ENCODE results near the gene ADPGK.
"Not testable (repeated sequence)": the region's sequence is repeated elsewhere in the genome, so short reads cannot be mapped to it uniquely, and the experiment has no call there.

The ADPGK gene

DNA sequence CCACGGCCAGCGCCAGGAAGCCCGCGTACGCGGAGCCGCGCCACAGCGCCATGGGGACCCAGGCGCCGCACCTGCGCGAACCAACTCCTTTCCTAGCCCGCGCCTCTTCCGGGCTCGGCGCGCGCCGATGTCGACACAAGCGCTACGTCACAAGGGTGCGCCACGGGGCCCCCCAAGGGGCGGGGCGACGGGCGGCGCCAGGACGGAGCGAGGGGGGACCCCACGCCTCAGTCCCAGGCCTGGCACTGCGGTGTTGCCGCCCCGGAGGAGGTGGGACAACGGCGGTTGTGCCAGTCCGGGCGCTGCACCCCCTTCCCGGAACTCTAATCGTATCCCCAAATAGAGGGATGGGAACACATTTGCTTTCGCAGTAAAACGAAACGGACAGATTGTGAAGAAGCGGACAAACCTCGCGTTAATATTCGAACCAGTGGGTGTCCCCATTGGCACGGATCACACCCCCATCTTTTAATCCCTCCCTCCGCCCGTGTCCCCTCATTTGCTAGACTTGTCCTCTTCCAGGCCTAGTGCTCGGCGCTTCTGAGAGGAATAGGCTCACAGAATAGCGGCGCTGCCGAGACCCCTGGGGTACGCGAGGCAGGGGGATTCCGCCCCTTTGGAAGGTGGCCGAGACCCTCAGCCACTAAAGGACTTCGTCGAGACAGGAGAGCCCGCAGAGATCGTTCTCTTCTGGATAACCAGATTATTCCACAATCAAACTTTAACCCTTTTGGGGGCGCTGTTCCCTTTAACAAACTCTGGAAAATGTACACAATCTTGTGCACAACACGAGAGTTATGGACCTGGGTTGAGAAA lies at the start of gene ADPGK:
Gene ADPGK, minus strand, starts transcription at position 119 of the 816 bp plus-strand sequence. Its CDS starts 67 bp downstream, at position 52.
- peak within 1 kb of the TSS; percentile 75 for H3K27ac ChIP-seq
- peak; percentile 60 for DNase-seq (ENCODE audit: low read depth, low spot score)

DNA sequence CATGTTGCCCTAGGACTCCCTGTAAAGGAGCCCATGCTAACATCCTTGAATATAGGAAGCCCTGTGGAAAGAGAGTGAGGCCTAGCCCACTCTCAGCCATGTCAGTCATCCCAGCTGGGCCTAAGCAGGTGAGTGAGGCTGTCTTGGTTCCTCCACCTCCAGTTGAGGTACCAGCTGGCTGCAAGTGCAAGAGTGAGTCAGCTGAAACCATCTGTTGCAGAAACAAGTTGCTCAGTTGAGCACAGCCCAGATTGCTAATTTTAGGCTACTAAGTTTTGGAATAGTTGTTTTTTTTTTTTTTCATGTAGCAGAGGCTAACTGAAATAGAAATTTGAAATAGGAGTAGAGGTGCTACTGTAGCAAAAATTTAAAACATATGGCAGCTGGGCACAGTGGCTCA lies 43.7 kb upstream of the ADPGK start:
- no peak overlapping the region for H3K27ac ChIP-seq
- no peak for DNase-seq (ENCODE audit: low read depth, low spot score)

DNA sequence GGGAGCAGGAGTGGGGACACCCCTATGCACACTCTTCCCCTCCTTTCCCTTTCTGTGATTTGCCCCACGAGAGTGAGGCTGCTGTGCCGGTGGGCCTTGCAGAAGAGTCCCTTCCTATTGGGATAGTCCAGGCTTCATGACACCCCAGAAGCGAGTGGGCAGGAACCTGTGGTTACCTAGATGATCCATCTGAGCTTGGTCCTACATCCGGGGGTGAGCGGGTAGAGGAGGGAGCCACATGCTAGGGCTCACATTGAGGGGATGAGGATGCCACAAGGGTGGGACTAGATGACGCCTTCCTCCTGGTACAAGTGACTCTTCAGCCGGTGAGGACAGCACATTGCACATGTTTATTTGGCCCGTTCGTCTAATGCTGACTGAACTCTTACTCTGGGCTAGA lies 43.1 kb upstream of the ADPGK start:
- no peak overlapping the region for H3K27ac ChIP-seq
- DNase-seq (ENCODE audit: low read depth, low spot score) = no peak

DNA sequence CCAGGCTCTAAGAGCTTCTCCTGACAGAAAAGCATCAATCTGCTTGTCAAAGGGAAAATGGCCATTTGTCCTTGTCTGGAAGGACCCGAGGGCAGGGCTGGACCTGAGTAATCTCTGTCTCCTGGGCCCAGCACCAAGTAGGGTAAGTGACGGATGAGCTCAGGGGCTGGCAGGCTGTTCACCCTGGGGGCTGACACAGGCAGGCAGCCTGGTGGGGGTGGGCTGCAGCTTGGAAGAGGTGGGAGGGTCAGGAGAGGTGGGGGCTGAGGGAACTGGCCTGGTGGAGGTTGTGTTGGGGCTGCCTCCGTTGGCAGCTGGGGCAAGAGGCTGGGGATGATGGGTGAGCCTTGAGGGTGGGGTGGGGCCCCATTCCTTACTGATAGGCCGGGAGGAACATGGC lies 42.3 kb upstream of the ADPGK start:
- H3K27ac ChIP-seq = no peak overlapping the region
- no peak for DNase-seq (ENCODE audit: low read depth, low spot score)

DNA sequence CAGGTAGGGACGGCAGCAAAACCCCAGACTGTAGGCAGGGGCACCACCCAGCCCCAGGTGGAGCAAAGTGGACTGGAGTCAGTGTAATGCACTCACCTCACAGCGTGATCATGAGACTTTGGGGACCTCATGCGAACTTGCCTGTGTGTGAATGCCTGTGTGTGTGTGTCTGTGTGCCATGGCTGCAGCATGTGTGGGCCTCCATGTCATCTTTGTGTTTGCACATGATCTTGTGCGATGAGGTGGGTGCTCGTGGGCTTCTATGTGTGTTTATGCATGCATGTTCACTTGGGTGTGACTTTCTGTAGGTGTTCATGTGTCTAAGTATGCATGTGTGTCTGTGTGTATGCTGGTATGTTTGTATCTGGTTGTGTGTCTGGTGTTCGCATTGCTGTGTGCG lies 41.2 kb upstream of the ADPGK start:
- no peak overlapping the region for H3K27ac ChIP-seq
- no peak for DNase-seq (ENCODE audit: low read depth, low spot score)

DNA sequence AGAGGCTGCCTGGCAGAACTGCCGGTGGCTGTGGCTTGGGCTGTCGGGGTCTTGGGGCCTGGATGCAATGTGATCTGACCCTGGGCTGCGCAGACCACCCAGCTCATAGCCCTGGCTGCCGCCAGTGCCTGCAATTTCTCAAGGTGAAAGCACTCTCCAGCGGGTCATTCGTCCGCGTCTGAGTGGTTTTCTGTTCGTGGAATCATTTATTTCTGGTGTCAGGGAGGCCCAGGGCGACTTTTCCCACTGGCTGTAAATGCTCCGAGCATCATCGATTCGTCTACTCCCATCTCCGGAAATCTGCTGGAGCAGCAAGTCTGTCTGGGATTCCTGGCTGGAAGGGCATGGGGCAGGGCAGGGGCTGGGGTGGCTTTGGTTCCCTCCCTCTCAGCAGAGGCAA lies 40.6 kb upstream of the ADPGK start:
- no peak for DNase-seq (ENCODE audit: low read depth, low spot score)
- no peak overlapping the region for H3K27ac ChIP-seq

DNA sequence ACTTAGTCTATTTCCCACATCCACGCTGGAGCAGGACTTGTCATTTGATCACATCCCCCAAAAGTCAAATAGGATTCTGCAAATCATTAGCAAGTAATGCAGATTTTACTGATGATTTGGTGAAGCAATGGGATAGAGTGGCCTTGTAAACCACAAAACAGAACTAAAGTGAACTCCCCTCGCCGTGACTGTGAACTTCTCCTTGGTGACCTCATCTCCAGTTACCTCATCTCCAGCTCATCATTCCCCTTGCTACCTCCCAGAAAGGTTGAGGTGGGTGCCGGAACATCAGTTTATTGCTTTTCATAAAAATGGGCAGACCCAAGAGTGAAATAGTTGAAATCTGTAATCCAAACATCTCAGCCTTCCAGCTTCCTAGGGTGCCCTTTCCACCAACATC lies 36.7 kb upstream of the ADPGK start:
- H3K27ac ChIP-seq = no peak overlapping the region
- DNase-seq (ENCODE audit: low read depth, low spot score) = no peak

DNA sequence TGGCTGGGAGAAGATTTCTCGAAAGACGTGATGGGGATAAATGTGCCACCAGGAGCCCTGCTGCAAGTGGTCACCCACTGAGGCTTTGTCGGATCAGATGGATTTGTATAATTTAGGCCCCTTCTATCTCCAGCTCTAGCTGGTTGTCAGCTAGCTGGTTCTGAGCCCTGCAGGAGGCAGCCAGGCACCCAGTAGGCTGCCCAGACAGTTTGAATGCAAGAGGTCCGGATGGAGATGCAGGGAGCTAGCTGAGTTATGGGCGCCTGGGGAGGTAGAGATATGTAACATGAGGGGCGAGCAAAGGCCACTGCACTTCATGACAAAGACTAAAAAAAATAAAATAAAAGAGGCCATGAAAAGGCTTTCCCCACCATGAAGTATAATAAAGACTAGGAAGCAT lies 35.1 kb upstream of the ADPGK start:
- no peak for DNase-seq (ENCODE audit: low read depth, low spot score)
- H3K27ac ChIP-seq = no peak overlapping the region

DNA sequence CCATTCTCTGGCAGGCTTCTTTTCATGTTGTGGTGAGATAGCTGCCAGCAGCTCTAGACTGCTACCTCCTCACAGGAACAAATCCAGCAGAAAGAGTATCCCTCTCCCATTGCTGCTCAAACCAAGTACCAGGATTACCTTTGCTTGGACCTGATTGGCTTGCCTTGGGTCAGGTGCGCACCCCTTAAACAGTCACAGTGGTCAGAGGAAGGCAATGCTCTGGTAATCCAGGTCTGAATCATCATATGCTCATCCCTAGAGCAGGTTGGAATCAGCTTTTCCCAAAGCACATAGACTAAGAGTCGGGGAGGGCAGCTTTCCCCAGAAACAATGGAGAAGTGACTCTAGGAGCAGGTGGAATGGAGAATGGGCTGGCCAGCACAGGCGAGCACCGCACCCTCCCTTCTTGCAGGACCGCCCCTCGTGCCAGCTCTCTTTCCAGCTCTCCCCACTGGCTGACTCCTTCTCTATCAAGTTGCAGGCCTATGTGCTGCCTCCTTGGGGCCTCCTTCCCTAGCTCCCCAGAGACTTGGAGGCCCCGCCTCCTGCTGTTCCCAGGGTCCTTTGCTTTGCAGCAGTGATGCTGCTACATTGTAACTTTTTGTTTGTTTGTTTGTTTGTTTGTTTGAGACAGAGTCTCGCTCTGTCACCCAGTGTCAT lies 29.9 kb upstream of the ADPGK start:
- DNase-seq (ENCODE audit: low read depth, low spot score) = no peak
- H3K27ac ChIP-seq = no peak overlapping the region

DNA sequence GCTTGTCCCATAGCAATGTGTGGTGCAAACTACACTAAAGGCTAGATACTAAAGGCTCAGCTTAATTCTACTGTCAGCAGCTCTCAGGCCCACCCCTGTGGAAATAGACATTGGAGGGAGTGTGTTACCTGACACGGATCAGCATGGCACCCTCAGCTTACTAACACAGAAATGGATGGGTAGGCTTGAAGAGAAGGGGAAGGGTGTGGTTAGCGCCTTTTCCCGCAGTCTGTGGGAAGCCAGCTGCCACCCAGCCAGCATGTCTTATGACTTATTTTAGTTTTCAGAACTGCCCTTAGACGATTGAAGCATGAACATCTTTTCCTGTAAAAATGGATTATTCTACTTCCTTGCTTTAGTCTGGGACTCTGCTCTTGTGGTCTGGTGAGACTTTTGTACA lies 25.8 kb upstream of the ADPGK start:
- H3K27ac ChIP-seq = no peak overlapping the region
- DNase-seq (ENCODE audit: low read depth, low spot score) = no peak

DNA sequence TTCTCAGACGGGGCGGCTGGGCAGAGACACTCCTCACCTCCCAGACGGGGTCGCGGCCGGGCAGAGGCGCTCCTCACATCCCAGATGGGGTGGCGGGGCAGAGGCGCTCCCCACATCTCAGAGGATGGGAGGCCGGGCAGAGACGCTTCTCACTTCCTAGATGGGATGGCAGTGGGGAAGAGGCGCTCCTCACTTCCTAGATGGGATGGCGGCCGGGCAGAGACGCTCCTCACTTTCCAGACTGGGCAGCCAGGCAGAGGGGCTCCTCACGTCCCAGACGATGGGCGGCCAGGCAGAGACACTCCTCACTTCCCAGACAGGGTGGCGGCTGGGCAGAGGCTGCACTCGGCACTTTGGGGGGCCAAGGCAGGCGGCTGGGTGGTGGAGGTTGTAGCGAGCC lies 23.8 kb upstream of the ADPGK start:
- not testable (repeated sequence) for H3K27ac ChIP-seq; DNase-seq (ENCODE audit: low read depth, low spot score)

DNA sequence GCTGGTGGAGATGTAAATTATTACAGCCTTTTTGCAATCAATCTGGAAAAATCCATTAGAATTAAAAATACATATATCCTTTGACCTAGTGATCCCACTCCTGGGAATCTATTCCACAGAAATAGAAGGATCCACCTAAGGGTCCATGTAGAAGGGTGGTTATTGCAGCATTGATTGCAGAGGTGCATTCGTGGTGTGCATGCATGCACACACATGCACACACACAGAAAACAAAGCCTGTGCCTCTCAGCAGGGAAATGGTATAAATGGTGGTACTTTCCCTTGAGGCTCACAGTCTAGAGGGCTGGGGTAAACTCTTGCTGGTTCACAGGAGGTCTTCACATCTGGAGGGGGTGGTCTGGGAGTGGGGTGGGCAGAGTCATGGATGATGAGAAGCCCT lies 19.4 kb upstream of the ADPGK start:
- no peak for DNase-seq (ENCODE audit: low read depth, low spot score)
- no peak overlapping the region for H3K27ac ChIP-seq

DNA sequence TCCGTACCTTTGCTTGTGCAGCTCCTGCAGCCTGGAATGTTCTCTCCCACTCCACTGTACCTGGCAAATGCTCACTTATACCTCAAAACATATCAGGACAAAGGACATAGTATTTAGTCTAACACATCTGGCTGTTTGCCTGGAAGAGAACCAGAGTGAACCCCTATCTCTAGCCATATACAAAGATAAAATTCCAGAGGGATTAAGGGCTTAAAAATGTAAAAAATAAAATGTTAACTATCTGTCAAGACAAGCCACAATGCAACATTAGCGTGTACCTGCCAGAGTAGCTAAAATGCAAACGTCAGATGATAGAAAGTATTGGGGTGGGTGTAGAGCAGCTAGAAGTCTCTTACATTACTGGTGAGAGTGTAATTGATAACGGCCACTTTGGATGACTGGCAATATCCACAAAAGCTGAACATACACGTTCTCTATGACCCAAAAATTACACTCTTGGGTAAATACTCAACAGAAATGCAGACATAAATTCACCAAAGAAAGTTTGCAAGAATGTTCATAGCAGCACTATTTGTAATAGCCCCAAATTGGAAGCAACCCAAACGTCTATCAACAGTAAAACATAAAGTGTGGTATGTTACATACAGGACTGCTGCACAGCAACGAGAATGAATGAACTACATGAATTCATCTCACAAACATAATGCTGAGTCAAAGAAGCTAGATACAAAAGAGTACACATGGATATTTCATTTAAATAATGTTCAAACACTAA lies 18.2 kb upstream of the ADPGK start:
- no peak overlapping the region for H3K27ac ChIP-seq
- no peak for DNase-seq (ENCODE audit: low read depth, low spot score)

DNA sequence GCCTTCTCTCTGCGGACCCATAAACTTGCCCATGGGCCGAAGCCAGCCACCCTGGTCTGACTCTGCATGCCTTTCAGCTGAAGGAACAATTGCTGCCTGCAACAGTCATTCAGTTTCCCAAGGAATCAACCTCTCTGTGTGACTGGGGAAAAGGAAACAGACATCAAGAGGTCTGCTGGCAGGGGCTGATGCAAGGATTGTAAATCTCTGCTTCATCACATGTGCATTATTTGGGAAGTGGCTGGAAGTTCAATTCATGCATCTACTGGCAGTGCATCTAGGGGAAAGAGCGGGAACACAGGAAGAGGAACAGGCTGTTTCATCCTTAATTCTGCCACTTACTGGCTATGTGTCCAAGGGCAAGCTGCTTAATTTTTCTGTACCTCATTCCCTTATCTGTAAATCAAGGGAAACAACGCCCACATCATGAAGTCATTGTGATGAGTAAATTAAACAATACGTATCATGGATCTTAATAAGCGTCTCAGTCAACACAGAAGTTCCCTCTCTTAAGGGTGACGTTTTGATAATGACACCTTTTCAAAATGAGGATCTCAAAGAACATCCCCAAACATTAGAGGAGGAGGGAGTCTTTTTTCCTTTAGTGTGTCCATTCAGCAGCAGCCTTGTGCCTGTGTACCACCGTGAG lies 17.4 kb upstream of the ADPGK start:
- DNase-seq (ENCODE audit: low read depth, low spot score) = no peak

DNA sequence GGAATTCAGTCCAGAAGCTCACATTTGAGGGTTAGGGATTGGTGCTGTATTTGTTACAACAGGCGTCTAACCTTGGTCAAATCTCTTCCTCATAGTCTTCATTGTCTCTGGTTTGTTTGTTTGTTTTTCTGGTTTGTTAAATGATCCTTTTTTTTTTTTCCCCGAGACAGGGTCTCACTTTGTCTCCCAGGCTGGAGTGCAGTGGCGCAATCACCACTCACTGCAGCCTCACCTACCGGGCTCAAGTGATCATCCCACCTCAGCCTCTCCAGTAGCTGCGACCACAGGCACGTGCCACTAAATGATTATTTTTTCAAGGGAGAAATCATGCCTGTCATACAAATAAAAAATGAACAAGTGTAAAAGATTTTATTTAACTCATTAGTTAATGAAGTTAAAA lies 14.3 kb upstream of the ADPGK start:
- H3K27ac ChIP-seq = no peak overlapping the region
- no peak for DNase-seq (ENCODE audit: low read depth, low spot score)

More for the DNA sequence above, 17.4 kb upstream of the ADPGK start:
- no peak overlapping the region for H3K27ac ChIP-seq

DNA sequence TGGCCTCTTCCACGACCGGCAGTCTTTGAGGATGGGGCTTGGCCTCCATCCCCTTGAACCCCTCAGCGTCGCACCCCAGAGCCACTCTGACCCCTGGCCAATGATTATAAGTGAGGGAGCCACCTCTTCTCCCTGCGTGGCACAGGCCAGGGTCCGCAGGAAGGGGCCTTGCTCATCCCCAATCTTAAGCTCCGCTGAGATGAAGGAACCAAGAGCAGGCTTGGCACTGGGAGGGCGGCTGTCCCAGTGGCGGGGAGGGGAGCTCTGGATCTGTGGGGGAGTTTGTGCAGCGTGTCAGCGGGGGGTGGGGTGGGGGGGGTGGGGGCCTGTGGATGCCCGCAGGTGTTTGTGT lies 13.8 kb upstream of the ADPGK start:
- no peak for DNase-seq (ENCODE audit: low read depth, low spot score)
- H3K27ac ChIP-seq = no peak overlapping the region

DNA sequence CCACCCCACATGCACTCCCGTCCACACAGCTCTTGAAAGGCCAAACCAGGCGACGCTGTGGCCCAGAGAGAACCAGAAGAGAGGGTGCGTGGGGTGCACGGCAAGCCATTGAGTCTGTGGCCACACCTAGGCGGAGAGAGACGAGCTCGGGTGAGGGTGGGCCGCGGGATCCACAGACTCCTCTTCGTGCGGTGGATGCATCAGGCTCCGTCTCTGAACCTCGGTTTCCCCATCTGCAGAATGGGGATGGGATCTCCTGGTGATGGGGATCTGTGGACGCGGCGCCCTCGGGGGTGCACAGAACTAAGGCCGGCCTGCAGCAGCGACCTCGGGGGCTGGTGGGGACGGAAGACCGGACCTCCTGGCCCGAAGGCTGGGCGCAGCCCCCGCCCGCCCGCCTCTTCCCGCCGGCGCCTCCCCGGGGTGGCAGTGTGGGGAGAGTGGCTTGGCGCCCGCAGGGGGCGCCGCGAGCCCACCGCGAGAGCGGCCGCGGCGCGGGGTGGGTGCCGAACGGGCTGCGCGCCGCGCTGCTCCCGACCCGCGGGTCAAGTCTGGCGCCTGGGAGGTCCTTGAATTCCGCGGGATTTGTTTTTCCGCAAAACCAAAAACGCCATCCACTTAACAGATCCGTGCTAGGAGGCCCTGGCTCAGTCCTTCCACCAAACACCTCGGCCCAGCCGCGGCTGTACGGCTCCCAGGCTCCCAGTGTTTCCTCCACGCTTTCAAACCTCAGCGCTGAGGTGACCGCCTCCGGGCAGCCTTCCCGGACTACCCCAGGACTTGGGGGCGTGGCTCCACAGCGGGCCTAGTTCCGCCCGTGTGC lies 13.2 kb upstream of the ADPGK start:
- DNase-seq (ENCODE audit: low read depth, low spot score) = no peak
- H3K27ac ChIP-seq = no peak overlapping the region

DNA sequence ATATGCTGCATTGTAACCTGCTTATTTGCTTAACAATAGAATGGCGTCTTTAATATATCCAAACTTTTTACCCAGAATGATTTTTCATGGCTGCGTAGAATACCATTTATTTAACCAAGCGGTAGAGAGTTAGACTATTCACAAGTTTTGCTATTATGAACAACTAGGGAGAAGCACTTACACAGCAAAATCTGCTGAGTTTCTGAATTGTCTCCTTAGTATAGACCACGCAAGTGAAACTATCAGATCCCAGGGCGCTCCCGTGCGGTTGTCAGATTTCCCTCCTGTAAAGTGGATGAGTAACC lies 12.6 kb upstream of the ADPGK start:
- DNase-seq (ENCODE audit: low read depth, low spot score) = no peak
- no peak overlapping the region for H3K27ac ChIP-seq

DNA sequence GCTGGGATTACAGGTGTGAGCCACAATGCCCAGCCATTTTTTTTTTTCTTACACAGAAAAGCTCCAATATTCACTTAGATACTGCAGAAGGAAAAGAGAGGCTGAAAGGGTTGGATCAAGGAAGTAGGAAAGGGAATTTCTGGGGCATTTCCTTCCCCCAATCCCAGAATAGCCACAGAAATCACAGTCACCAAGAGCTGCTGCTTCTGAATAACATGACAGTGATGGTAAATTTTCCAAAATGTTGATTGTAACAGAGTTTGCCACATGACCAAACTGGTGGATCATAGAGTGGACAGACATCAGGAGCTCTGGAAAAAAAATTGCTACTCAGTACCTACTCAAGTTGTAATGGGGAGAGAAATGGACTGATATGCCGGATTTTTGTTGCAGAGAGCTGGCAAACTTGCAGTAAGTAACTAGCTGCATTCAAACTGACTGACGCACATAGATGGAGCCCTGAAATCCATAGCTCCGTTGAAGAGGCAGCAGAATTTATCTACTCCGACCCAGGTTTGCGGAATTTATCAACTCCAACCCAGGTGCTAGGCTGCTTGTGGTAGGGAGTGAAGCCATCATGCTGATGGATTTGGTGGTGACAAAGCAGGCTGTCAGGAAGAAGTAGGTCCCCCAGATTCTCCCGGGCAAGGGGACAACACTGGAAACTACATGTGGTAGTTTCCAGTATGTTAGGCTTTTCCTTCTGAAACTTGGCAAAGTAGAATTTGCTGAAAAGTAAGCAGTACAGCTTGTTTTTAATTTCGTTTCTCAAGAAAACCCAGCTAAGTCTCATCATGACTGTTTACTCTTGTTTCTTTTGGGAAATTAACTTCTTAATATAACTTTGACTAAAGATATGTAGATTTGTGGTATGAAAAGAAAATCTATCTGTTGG lies 10.5 kb upstream of the ADPGK start:
- no peak for DNase-seq (ENCODE audit: low read depth, low spot score)
- no peak overlapping the region for H3K27ac ChIP-seq

Data from epithelial cell of prostate (primary cell).